SK-N-MC (cell line): ENCODE measurements around the gene RRBP1.

Experiments used
- FOXP2 ChIP-seq: optimal IDR thresholded peaks from 2 replicates; pipeline ENCODE3; 2011; ENCODE audit warnings: mild to moderate bottlenecking, moderate library complexity; ENCODE audit not compliant: insufficient read depth; ENCODE audit errors: extremely low read length, control extremely low read depth
- POLR2AphosphoS5 ChIP-seq: IDR thresholded peaks from 2 replicates; pipeline ENCODE4 v1.6.1; 2012; ENCODE audit warnings: mild to moderate bottlenecking, low read depth, low read length, borderline replicate concordance

DNA sequence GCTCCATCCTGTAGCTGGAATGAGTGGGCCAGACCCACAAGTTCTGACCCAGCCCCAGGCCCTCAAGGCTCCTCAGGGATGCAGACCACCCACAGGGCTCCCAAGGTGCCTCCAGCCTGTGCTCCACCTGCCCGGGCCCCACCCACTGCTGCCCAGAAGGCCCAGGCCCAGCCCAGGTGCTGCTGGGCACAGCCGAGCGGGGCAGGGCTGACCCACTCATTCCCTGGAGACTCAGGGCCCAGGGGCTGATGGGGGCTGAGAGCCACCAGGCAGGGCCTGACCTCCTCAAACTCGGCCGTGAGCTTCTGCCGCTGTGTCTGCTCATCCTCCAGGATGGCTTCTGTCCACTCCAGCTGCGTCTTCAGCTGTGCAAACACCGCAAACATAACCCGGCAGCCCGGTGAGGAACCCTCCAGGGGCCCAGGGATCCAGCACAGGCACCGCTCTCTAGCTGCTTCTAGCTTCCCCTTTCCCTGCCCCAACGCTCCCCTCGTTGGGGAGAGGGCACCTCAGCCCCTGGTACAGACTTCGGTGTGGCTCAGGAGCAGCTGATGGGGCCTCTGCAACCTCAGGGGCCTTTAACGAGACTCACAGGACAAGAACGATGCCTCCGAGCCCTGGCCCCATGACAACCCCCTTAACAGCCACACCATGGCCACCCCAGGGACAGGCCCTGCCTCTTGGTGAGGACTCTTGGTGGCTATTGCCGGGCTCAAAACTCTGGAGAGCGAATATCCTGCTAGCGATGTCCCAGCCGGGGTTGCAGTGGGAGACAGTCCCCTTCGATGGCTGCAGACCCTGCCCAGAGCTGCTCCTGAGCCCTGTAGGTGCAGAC is 66.2 kb downstream of the RRBP1 start:
- no peak for TF ChIP-seq FOXP2
- no peak for TF ChIP-seq POLR2AphosphoS5
